Fibroblast of skin of right quadriceps (primary cell): ENCODE measurements around the gene OBP2A.
A peak's percentile ranks its signal among the peaks of the same experiment; 100 is the strongest.
"Not testable (repeated sequence)": the region's sequence is repeated elsewhere in the genome, so short reads cannot be mapped to it uniquely, and the experiment has no call there.

Experiments
- DNase-seq: peaks from one replicate; pipeline ENCODE4 v3.0.0-alpha.2; 2013

Gene OBP2A

GRCh38 chr9:135545646-135546176, at the start of gene OBP2A:
TSS of gene OBP2A (plus strand) at chr9:135546126. CDS start at chr9:135546181, 55 bp downstream.
- DNase-seq = not testable (repeated sequence)

- DNase-seq = no peak
These were observed 47.4 kb upstream of the OBP2A start for GRCh38 chr9:135498381-135499126.

- DNase-seq = peak; percentile 81
These were observed 46.4 kb upstream of the OBP2A start for GRCh38 chr9:135499326-135500070.

- DNase-seq = no peak
These were observed 45.8 kb upstream of the OBP2A start for GRCh38 chr9:135500071-135500524.

GRCh38 chr9:135500525-135501260, 45.2 kb upstream of the OBP2A start, which contains the start of gene MRPS2:
TSS of gene MRPS2 (plus strand) at chr9:135500682. CDS start at chr9:135500711, 29 bp downstream.
- peak; percentile 84 for DNase-seq

- peak; percentile 46 for DNase-seq
These were observed 44.4 kb upstream of the OBP2A start for GRCh38 chr9:135501261-135502167.

GRCh38 chr9:135502168-135502872, 43.6 kb upstream of the OBP2A start:
- no peak for DNase-seq

GRCh38 chr9:135502873-135503321, 43.0 kb upstream of the OBP2A start:
- no peak for DNase-seq

- DNase-seq = no peak
These were observed 42.3 kb upstream of the OBP2A start for GRCh38 chr9:135503371-135504261.

- DNase-seq = peak; percentile 38
These were observed 41.4 kb upstream of the OBP2A start for GRCh38 chr9:135504262-135505243.

- DNase-seq = no peak
These were observed 40.3 kb upstream of the OBP2A start for GRCh38 chr9:135505406-135506187.

GRCh38 chr9:135506327-135507103, 39.4 kb upstream of the OBP2A start:
- DNase-seq = no peak

- no peak for DNase-seq
These were observed 38.6 kb upstream of the OBP2A start for GRCh38 chr9:135507104-135508035.

GRCh38 chr9:135508211-135508820, 37.6 kb upstream of the OBP2A start:
- no peak for DNase-seq

GRCh38 chr9:135509458-135509857, 36.5 kb upstream of the OBP2A start:
- no peak for DNase-seq

GRCh38 chr9:135512241-135512603, 33.7 kb upstream of the OBP2A start:
- no peak for DNase-seq
